Measurements from ENCODE around the gene ITPA. TPM values are rescaled to one million over a fixed set of nuclear protein-coding genes. Genes with fewer than 3 reads are reported as not detected.

The ITPA gene
- total and polyA plus RNA-seq, 2 experiments from 2014 or later, result 57.5 to 81.7 TPM

GRCh38 chr20:3165473-3166337 lies 43.6 kb upstream of the ITPA start:
- Histone ChIP-seq H3K27me3 (ENCODE audit: insufficient read depth) (peaks cover 5% of the 10 kb centered on the region; the same call in 1 of the 2 replicates), H3K27ac (ENCODE audit: low read depth) (no peak overlapping the region), H3F3A (replicated peaks; ENCODE audit: low read depth) (peaks cover 15% of the 10 kb centered on the region; the same call in 1 of the 2 replicates), H2AFZ (no peak overlapping the region), H3K4me3 (no peak overlapping the region), H3K4me1 (ENCODE audit: insufficient read depth) (peaks cover 8% of the 10 kb centered on the region), H3K9me2 (ENCODE audit: insufficient read depth) (no peaks in the 10 kb centered on the region), H4K20me1 (replicated peaks; ENCODE audit: insufficient read depth) (no peaks in the 10 kb centered on the region), H3K4me2 (no peak overlapping the region), H3K36me3 (ENCODE audit: insufficient read depth) (no peaks in the 10 kb centered on the region), H3K79me2 (replicated peaks; ENCODE audit: insufficient read depth) (no peaks in the 10 kb centered on the region)
- no peak for ATAC-seq
- peaks cover 31% of the 10 kb centered on the region for H3K4me1 Mint-ChIP-seq
- TF ChIP-seq JUNB (IDR thresholded peaks at IDR 0.05; ENCODE audit: unreplicated experiment) (no peak), EZH2 (IDR thresholded peaks at IDR 0.05; ENCODE audit: low read depth, unreplicated experiment) (no peak), POLR2AphosphoS5 (IDR thresholded peaks at IDR 0.05; ENCODE audit: low read depth) (no peak), ZNF114 (CRISPR knock-in tag; IDR thresholded peaks at IDR 0.05) (no peak), CTCF (conservative IDR thresholded peaks at IDR 0.05; ENCODE audit: low read depth in 2 of 2) (no peak), NANOG (IDR thresholded peaks at IDR 0.05; ENCODE audit: borderline replicate concordance) (no peak), STAT1 (IDR thresholded peaks at IDR 0.05; ENCODE audit: unreplicated experiment) (no peak), EZH2phosphoT487 (IDR thresholded peaks at IDR 0.05; ENCODE audit: unreplicated experiment) (no peak), ETS1 (IDR thresholded peaks at IDR 0.05) (no peak), CREB1 (CRISPR knock-in tag; IDR thresholded peaks at IDR 0.05; ENCODE audit: low read depth) (no peak), ZNF462 (CRISPR knock-in tag; IDR thresholded peaks at IDR 0.05) (no peak), ZNF331 (CRISPR knock-in tag; IDR thresholded peaks at IDR 0.05; ENCODE audit: low read depth) (no peak), REST (IDR thresholded peaks at IDR 0.05; ENCODE audit: unreplicated experiment) (no peak)
- H3K27ac Mint-ChIP-seq, result no peak overlapping the region
- H3K9me3 Mint-ChIP-seq, result no peaks in the 10 kb centered on the region
- DNase-seq (ENCODE audit: low spot score), result no peak
- no peak overlapping the region for H3K4me3 Mint-ChIP-seq
- peaks cover 26% of the 10 kb centered on the region for H3K27me3 Mint-ChIP-seq (ENCODE audit: insufficient read depth, low read depth, poor library complexity)
- H3K36me3 Mint-ChIP-seq (ENCODE audit: low read depth), result peaks cover 12% of the 10 kb centered on the region

Measured in GM23338 (cell line).